Adrenal gland (tissue), 12 donors: Measurements from ENCODE around the gene CDYL2. TPM values are rescaled to one million over a fixed set of nuclear protein-coding genes. Genes with fewer than 3 reads are reported as not detected.

Source experiments
- DNase-seq, 7 donors: peaks; one replicate each; pipeline ENCODE4 v3.0.0-alpha.2; 2019 to 2020
- H3K27ac ChIP-seq, 5 donors: fragments of 200-600 bp; sonication (generic) in 4 of 5; 1 replicate in 3 of 5; 2 replicates in 2 of 5; pipeline versions ENCODE4 v1.5.1 to v1.8.0; 2016 to 2020; ENCODE audit warnings: mild to moderate bottlenecking in 1 of 5
- H3K27me3 ChIP-seq: fragments of 200-600 bp; 2 replicates; pipeline ENCODE4 v1.8.0; 2021
- H3K36me3 ChIP-seq, 2 donors: fragments of 200-600 bp; replicated peaks in 1 of 2; 1 replicate in 1 of 2; 2 replicates in 1 of 2; pipeline versions ENCODE4 v1.5.1 to v1.8.0; 2018 to 2022
- H3K4me1 ChIP-seq, 2 donors: fragments of 200-600 bp; replicated peaks in 1 of 2; 1 replicate in 1 of 2; 2 replicates in 1 of 2; pipeline versions ENCODE4 v1.5.1 to v1.8.0; 2018 to 2021
- H3K4me3 ChIP-seq, 4 donors: fragments of 200-600 bp; sonication (generic) in 3 of 4; one replicate each; pipeline ENCODE4 v1.5.1; 2016 to 2018
- H3K9me3 ChIP-seq, 3 donors: fragments of 200-600 bp; sonication (generic) in 1 of 3; replicated peaks in 1 of 3; 1 replicate in 2 of 3; 2 replicates in 1 of 3; pipeline versions ENCODE4 v1.5.1 to v1.8.0; 2016 to 2021
- POLR2A ChIP-seq, 2 donors: fragments of 450-650 bp; IDR thresholded peaks; one replicate each; pipeline ENCODE4 v1.6.1; 2017; ENCODE audit warnings: antibody characterized with exemption in 2 of 2, mild to moderate bottlenecking in 2 of 2, moderate library complexity in 1 of 2
- WGBS, 4 donors: extraction: QIAGEN DNeasy Blood & Tissue Kit in 2 of 4; methylation state at CpG; one replicate each; pipeline versions ENCODE4 v1.1.5 to v1.1.7; 2013 to 2017; 5-methylcytosine and 5-hydroxymethylcytosine counted together
- intact Hi-C, 2 donors: fragments of 100-400 bp; cut with DNase I; formaldehyde crosslinking; loops; one replicate each; pipeline versions ENCODE4 v1.14.1 to v1.15.0; 2022 to 2023
- polyA plus RNA-seq, 3 donors: library from polyadenylated mRNA; stranded (reverse); fragments of 200-250 nt in 2 of 3; fragments of 350-450 nt in 1 of 3; fragmentation: Illumina TruSeq in 1 of 3; extraction: RNeasy Lipid Tissue Mini Kit (QIAGEN cat#74804) in 1 of 3; gene quantifications; one replicate each; pipeline ENCODE4 v1.2.3, GENCODE V29; 2013 to 2014
- total RNA-seq, 9 donors: library from RNA; depleted of rRNA in 4 of 9; stranded (reverse); fragments of >200 nt in 4 of 9; fragments of 120-200 nt in 1 of 9; fragmentation: NEBNext Ultra II Directional in 1 of 9; extraction: Animal tissue kit (Norgen Biotek cat#: 25700) in 1 of 9; gene quantifications; one replicate each; pipeline versions ENCODE4 v1.1.0 to v1.2.4, GENCODE V29; 2013 to 2023
- TF ChIP-seq, protein P1 (sequence below), 6 experiments: fragments of 450-650 bp in 4 of 6; fragments of 200-600 bp in 2 of 6; sonication (generic) in 1 of 6; IDR thresholded peaks; 1 replicate in 5 of 6; 2 replicates in 1 of 6; pipeline versions ENCODE4 v1.5.1 to v1.8.0; 2016 to 2021; ENCODE audit warnings: antibody characterized with exemption in 6 of 6, mild to moderate bottlenecking in 2 of 6, moderate library complexity in 1 of 6
- donor health status: healthy with polysubstance abuse.
- donor health status: Bipolar disorder and iron deficiency.
- donor health status: DM: yes; HTN: yes; CAD: no.
- donor health status: DM: no; HTN: no; CAD: no.
- donor health status: DM: no; HTN: no; CAD: no.
- donor health status: DM: yes; HTN: yes; CAD: no.

CDYL2 gene
- total and polyA plus RNA-seq, 12 donors, result 0.61 to 14.0 (median 7.6) TPM

GRCh38 chr16:80570106-80570478, 234.3 kb downstream of the CDYL2 start:
- no peaks in the 10 kb centered on the region for H3K36me3 ChIP-seq
- DNase-seq, result no peak
- no peaks in the 10 kb centered on the region for H3K9me3 ChIP-seq
- no peak overlapping the region for H3K4me3 ChIP-seq
- H3K4me1 ChIP-seq, result no peaks in the 10 kb centered on the region
- no peak for TF ChIP-seq POLR2A (IDR thresholded peaks at IDR 0.05)
- TF ChIP-seq, protein P1, sequence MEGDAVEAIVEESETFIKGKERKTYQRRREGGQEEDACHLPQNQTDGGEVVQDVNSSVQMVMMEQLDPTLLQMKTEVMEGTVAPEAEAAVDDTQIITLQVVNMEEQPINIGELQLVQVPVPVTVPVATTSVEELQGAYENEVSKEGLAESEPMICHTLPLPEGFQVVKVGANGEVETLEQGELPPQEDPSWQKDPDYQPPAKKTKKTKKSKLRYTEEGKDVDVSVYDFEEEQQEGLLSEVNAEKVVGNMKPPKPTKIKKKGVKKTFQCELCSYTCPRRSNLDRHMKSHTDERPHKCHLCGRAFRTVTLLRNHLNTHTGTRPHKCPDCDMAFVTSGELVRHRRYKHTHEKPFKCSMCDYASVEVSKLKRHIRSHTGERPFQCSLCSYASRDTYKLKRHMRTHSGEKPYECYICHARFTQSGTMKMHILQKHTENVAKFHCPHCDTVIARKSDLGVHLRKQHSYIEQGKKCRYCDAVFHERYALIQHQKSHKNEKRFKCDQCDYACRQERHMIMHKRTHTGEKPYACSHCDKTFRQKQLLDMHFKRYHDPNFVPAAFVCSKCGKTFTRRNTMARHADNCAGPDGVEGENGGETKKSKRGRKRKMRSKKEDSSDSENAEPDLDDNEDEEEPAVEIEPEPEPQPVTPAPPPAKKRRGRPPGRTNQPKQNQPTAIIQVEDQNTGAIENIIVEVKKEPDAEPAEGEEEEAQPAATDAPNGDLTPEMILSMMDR (IDR thresholded peaks at IDR 0.05), result no peak
- intact Hi-C loops, result no loop called here
- H3K27me3 ChIP-seq, result peaks cover 5% of the 10 kb centered on the region
- 46 to 64% (median 51%) methylated on average over 6 of the region's 6 CpGs for WGBS, 4 donors
- H3K27ac ChIP-seq, result no peak overlapping the region

DNA sequence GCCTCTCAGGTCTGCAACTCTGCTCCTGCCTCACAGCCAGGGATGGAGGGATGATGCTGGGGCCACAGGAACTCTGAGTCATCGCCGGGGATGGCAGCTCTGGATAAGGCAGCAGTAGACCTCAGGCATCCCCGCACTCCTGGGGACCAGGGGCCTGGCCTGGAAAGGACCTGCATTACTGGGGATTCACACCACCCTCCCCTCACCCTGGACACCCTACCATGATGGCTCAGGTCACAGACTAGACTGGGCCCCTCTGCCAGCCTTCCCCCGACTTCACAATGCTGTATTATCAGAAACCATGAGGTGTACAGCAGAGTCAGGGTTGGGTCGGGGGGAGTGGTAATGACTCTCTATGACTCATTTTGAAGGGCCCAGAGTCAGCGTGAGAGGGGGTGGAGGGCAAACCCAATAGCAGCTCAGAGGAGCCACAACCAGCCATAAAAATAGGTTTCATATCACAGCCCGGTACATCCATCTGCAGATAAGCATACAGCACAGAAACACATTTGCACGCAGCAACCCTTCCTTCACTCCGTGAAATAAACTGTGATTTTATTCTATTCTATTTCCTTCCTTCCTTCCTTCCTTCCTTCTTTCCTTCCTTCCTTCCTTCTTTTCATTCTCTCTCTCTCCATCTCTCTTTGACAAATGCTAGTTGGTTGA, 234.8 kb downstream of the CDYL2 start:
- H3K27ac ChIP-seq, result no peak overlapping the region
- H3K4me1 ChIP-seq, result no peaks in the 10 kb centered on the region
- no peak overlapping the region for H3K4me3 ChIP-seq
- 56 to 66% (median 59%) methylated on average over 7 to 9 of the region's 9 CpGs for WGBS, 4 donors
- H3K36me3 ChIP-seq, result no peaks in the 10 kb centered on the region
- H3K27me3 ChIP-seq, result peaks cover 5% of the 10 kb centered on the region
- TF ChIP-seq, protein P1 (IDR thresholded peaks at IDR 0.05), result no peak
- no peak for TF ChIP-seq POLR2A (IDR thresholded peaks at IDR 0.05)
- DNase-seq, result no peak
- H3K9me3 ChIP-seq, result no peaks in the 10 kb centered on the region
- intact Hi-C loops, result no loop called here

GRCh38 chr16:80564394-80564793, 240.0 kb downstream of the CDYL2 start:
- Histone ChIP-seq H3K4me1 (no peaks in the 10 kb centered on the region), H3K27ac (no peak overlapping the region), H3K27me3 (peaks cover 5% of the 10 kb centered on the region), H3K4me3 (no peak overlapping the region), H3K36me3 (no peaks in the 10 kb centered on the region), H3K9me3 (no peaks in the 10 kb centered on the region)
- TF ChIP-seq, protein P1 (IDR thresholded peaks at IDR 0.05), result no peak
- TF ChIP-seq POLR2A (IDR thresholded peaks at IDR 0.05), result no peak
- intact Hi-C loops, result no loop called here
- DNase-seq, result no peak
- WGBS, 4 donors, result 55 to 67% (median 57%) methylated on average over 7 of the region's 7 CpGs

GRCh38 chr16:80563066-80563465, 241.3 kb downstream of the CDYL2 start:
- Histone ChIP-seq H3K27me3 (peaks cover 5% of the 10 kb centered on the region), H3K27ac (no peak overlapping the region), H3K9me3 (no peaks in the 10 kb centered on the region), H3K36me3 (no peaks in the 10 kb centered on the region), H3K4me1 (no peaks in the 10 kb centered on the region), H3K4me3 (no peak overlapping the region)
- 67 to 81% (median 71%) methylated on average over 3 of the region's 3 CpGs for WGBS, 4 donors
- no peak for DNase-seq
- intact Hi-C loops, result no loop called here
- no peak for TF ChIP-seq POLR2A (IDR thresholded peaks at IDR 0.05)

DNA sequence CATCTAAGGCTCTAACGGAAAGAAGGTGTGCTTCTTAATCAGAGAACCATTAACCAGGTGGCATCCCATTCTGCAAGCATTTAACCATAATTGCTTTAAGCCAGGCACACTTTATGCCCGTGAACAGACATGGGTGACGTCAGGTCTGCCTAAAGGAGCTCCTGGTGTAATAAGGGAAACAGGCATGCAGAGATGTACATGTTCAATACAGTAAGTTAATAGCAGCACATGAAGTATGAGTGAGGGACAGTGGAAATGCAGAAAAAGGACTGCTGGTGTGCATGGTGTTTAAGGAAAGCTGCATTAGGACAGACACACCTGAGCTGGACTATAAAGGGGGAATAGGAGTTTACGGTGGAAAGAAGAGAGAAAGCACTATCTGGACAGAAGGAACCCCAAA, 245.0 kb downstream of the CDYL2 start:
- Histone ChIP-seq H3K4me1 (no peaks in the 10 kb centered on the region), H3K27me3 (no peaks in the 10 kb centered on the region), H3K27ac (no peak overlapping the region), H3K4me3 (no peak overlapping the region), H3K9me3 (no peaks in the 10 kb centered on the region), H3K36me3 (no peaks in the 10 kb centered on the region)
- WGBS, 4 donors, result 59 to 74% (median 60%) methylated on average over 4 of the region's 4 CpGs
- DNase-seq, result no peak
- TF ChIP-seq, protein P1 (IDR thresholded peaks at IDR 0.05), result no peak
- TF ChIP-seq POLR2A (IDR thresholded peaks at IDR 0.05), result no peak
- intact Hi-C loops, result no loop called here
